Stimulated activated CD8-positive, alpha-beta memory T cell treated with anti-CD3 and anti-CD28 coated beads, Interleukin-4, amount 100 ng/mL, for 24 hours (primary cell): ENCODE results near the gene CCK.

Experiments used
- DNase-seq: peaks from one replicate; pipeline ENCODE4 v3.0.0-alpha.2; 2020; ENCODE audit warnings: low read depth

Gene CCK

DNA sequence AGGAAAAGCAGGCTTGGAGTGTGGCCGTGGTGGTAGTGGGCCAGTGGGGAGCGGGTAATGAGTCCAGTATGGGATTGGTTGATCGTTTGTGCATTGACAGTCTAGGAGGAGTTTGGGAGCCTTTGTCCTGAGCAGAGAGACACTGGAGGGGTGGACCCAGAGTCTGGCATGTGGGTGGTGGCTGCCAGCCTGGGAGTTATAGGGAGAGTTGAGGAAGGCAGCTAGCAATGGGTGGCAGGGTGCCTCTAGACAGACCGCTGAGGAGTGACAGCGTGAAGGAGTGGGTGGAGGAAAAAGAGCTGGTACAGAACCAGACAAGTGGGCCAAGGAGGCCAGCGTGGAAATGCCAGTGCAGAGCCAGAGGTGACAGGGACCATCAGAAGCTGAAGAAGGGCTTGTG lies 1.9 kb upstream of the CCK start:
- DNase-seq, result no peak

DNA sequence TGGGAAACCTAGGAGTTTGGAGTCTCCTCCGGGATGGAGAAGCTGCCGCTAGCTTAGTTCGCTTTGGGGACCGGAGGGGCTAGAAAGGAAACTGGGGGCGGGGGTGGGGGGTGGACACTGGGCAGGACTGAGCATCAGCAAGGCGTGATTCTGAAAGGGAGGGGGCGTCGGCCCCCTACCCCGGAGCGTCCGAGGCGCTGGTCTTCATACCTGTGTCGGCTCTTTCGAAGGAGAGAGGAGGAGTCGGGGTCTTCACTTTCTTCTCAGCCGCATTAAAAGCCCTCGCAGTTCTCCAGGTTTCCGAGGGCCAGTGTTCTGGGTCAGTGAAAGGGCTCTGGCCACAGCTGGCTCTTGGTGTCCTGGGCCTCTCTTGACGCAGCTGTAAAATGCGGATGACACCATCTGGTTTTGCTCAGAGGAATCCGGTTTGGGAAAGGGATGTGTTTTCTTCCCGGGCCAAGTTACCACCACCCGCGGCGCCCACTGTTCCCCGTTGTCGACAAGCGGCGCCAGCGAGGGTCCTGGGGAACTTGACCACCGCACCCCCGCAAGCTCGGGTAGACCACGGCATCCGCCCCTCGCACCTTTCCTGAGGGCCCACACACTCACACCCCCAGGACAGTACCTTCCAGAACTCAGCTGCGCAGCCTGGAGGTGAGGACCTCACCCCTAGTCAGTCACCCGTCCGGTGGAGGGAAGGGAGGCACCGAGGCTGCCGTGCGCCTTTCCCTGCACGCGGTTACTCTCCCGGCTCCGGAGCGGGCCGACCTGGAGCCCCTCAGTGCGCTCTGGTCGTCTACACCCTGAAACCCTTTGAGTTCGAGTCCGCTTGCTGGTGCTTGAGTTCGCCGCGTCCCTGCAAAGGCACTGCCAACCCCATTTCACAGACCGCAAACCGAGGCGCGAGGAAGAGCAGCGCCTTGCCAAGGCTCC lies 660 bp downstream of the CCK start:
- no peak for DNase-seq

DNA sequence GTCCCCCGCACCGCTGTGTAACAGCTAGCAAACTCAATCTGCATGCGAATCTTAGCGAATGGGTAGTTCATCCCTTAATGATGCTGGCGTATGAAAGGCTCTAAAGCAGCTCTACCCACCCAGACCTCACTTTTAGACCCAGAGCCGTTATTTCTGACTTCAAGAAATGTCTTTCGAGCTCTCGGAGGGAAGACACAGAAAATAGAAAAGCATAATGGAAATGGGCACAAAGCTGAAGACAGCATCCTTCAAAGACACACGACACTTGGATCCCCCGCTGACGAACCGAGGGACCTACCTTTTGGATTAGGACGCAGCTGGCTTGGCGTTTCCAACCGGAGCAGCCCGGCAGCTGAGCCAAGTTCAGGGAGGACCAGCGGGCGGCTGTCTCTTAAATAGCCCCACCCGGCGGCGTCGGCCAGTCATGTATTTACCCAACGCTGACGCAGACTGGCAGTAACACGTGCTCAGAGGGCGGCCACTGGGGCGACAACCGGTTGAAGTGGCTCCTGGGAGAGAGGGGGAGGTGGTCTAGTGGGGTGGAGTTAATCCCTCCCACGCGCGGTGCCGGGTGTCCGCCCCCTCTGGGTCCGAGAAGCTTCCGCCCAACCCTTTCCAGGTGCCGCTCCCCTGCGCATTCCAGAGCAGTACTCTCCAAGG lies 1.5 kb downstream of the CCK start:
- DNase-seq, result peak; percentile 9

DNA sequence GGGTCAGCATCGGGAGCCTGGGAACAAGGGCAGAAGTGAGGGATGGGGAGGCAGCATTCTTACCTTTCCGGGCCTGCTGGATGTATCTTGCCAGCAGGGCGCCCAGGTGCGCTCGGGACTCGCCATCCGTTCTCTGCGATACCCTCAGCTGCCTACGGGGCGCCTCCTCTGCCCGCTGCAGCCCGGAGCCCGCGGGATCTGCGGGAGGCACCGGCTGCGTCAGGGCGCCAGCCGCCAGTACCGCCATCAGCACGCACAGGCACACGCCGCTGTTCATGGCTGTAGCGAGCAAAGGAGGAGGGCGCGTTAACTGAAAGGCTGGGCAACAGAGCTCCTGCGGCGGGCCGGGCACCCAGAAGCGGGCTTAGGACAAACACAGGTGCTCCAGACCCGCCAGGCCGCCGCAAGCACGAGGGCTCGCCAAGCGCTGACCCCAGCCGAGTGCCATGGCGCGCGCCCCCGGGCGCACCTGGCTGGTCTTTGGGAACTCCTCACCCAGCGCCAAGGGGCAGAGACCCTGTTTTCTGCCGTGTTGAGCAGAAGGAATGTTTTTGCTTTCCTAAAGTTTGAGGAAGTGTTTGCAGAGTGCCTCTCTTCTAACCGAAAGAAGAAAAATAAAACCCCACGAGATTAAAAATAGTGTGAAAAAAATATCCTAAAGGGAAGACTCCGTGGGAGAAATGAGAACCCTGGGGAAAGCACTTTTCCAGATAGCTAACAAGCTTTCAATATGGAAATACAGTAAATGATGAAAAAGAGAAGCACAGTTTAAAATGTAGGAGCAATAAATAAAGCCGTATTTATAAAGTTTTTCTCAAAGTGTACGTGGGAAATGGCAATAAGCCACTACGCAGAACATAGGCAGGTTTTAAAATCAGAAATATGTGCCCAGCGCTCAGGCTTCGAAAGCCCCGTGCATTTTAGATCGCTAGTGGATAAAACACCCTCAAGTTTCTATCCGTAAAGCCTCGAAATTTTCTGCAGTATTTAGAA lies 2.3 kb downstream of the CCK start:
- no peak for DNase-seq

DNA sequence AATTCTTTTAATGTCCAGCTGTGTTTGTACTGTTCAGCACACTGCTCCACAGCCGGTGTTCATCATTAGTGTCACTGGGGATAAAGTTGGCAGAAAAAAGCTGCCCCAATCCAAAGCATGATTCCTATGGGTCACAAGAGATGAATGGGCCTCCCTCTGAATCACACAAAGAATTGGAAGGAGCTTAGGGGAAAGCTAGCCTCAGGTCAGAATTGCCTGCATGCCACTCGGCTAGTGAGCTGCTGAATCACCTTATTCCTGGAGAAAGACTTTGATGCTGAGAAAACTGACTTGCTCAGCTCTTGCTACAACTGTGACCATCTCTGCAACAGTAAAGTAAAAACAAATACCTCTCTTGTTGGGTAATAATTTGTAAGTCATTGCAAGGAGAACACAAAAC lies 3.5 kb downstream of the CCK start:
- DNase-seq, result no peak

DNA sequence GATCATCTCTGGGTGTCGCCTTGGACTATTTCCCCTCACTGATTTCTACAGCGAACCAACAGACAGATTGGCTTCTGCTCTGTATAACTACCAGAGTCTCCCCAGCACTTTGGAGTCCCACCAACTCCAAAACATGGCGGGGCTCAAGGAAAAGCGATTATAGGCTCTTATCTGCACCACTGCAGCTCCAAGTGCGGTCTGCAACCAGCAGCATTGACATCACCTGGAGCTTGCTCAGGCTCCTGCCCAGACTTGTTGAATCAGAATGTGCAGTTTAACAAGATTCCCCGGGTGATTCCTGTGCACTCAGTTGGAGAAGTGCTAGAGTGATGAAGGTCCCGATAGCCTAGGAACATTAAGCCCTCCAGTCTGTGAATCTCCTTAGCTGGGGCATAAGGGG lies 9.0 kb downstream of the CCK start:
- DNase-seq, result no peak

DNA sequence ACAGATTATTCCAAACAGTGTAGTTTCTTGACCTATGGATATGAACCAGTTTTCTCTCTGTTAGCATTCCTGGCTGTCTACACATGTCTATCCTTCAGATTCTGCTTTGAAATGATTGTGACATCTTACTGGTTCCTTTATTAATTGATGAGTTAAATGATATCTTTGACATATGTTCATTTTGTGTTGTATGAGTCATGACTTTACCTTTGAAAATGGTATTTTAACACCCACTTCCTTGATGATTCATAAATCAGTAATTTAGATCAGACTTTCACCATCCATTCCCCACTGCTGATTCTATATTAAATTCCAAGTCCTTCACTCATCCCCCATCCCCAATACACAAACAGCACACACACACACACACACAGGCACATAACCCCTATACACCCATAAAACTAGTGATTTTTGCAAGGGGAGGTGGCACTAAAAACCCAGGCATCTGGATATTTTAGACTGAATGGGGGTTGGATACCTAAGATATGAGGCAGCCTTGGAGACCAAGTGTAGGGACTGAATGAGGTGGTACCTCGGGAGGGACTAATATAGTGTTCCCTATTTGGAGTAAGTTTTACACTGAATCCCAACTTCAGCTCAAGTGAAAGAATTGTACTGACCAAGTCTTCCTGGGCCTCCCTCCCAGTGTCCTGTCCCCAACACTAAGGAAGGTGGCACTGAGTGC lies 9.7 kb downstream of the CCK start:
- DNase-seq, result no peak

DNA sequence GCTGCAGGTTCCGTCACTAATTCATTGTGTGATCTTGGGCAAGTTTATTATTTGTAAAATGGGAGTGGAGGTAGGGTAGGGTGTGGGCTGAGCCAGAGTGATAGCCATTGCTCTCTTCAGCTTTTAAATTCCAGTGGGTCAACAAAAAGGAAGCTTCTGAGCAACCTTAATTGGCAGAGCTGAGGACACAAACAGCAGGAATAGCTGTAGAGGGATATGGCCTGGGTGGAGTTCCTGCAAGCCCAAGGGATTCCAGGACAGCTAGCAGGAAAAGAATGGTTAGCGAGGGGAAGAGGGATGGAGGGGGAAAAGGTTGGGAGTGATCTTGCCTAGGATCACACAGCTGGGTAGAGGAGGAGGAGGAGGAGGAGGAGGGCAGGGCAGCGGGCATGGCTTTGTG lies 11.4 kb downstream of the CCK start:
- no peak for DNase-seq

DNA sequence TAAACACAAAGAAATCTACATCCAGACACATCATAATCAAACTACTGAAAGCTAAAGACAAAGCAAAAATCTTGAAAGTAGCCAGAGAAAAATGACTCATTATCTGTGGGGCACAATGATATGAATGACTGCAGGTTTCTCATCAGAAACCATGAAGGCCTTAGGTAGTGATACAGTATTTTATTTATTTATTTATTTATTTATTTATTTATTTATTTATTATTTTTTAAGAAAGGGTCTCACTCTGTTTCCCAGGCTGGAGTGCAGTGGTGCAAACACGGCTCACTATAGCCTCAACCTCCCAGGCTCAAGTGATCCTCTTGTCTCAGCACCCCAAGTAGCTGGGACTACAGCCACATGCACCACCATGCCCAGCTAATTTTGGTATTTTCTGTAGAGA lies 15.2 kb downstream of the CCK start:
- DNase-seq, result no peak

DNA sequence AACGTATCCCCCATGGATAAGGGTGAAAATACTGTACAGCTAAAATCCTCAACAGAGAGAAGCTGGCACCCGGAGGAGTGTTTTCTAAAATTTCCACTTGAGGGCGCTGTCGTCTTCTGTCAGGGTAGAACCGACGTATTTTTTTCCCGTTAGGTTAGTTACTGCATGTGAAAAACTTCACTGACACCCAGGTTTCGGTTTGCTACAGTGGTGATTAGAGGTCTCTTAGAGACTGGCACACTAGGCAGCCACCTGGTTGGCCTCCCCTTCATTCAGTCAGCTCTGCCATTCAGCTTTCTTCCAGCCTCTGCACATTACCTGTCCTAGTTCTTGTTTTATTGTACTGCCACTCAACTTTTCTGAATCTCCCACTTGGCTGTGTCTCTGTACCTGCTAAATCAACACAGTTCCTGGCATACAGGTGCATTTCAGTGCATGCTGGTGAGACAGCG lies 18.4 kb downstream of the CCK start:
- peak; percentile 33 for DNase-seq

DNA sequence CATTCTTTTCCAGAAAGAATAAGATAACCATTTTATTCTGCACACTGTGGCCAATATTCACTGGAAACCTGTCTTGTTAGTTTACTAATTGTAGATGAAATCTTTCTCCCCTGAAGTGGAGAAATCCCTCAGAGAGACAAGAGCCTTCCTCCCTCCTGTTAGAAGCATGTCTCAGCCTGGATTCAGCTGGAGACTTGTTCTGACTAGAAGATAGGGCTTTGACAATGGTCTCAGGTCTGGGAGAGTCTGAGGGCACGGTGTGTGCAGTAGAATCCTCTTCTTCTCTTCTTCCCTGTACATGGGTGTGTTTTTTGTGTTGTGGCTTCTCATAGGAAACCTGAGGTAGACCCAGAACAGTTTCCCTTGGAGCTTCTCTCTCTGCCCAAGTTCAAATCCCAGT lies 19.9 kb downstream of the CCK start:
- no peak for DNase-seq

DNA sequence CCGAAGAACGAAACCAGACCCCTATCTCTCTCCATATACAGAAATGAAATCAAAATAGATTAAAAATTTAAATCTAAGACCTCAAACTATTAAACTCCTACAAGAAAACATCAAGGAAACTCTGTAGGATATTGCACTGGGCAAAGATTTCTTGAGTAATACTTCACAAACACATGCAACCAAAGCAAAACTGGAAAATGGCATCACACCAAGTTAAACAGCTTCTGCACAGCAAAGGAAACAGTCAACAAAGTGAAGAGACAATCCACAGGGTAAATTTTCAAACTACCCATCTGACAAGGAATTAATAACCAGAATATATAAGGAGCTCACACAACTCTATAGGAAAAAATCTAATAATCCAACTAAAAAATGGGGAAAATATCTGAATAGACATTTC lies 29.4 kb downstream of the CCK start:
- DNase-seq, result no peak

DNA sequence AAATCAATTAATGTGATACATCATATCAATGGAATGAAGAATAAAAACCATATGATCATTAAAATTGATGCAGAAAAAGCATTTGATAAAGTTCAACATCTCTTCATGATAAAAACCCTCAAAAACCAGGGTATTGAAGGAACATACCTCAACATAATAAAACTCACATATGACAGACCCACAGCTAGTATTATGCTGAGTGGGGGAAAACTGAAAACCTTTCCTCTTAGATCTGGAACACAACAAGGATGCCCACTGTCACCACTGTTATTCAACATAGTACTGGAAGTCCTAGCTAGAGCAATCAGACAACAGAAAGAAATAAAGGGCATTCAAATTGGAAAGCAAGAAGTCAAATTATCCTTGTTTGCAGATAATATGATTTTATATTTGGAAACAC lies 30.5 kb downstream of the CCK start:
- DNase-seq, result no peak

DNA sequence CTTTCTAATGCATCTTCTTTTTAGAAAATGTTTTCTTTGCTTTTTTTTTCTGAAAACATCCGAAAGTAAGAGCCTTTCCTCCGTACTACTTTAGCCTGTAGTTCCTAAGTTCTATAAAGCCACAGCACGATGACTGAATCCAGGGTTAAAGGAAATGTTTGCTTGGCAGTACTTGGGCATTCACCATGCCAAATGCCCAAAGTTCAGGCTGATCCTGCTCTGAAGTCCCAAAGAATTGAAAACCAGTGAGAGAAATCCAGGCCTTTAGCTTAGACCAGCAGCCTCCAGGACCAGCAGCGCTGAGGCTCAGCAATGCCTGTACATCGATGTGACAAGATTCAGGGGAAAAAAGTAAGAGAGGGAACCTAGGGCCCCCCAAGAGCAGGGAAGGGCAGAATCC lies 35.1 kb downstream of the CCK start:
- no peak for DNase-seq

DNA sequence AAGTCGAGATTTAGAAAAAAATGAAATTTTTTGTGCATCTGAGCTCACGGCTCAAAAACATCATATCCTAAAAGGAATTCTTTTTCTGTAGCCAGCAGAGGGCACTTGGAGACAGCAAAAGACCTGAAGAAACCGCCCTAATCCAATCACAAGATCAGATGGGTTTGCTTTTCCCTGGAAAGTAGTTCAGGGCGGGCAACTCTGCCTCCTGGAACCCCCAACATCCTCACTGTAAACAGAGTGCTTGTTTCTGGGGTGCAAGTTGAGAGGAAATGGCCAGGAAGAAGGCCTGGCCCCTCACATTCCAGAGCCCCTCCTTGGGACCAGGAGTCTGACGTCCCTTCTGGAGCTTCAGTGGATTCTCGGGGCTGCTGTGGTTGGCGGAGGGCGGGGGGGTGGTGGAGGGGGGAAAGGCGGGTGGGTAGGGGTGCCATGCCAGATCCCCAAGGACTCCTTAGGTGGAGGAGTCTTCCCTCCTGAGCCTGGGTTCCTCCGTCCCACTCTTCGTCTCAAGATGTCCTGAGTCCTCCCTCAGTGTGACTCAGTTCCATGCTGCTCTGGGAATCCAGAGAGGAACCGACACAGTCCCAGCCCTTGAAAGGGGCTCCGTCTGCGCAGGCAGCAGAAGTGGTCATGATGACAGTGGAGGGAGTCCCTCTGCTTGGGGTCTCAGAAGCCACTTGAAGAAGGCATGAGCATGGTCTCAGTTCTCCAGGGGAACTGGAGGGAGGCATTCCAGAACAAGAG lies 35.9 kb downstream of the CCK start:
- no peak for DNase-seq

DNA sequence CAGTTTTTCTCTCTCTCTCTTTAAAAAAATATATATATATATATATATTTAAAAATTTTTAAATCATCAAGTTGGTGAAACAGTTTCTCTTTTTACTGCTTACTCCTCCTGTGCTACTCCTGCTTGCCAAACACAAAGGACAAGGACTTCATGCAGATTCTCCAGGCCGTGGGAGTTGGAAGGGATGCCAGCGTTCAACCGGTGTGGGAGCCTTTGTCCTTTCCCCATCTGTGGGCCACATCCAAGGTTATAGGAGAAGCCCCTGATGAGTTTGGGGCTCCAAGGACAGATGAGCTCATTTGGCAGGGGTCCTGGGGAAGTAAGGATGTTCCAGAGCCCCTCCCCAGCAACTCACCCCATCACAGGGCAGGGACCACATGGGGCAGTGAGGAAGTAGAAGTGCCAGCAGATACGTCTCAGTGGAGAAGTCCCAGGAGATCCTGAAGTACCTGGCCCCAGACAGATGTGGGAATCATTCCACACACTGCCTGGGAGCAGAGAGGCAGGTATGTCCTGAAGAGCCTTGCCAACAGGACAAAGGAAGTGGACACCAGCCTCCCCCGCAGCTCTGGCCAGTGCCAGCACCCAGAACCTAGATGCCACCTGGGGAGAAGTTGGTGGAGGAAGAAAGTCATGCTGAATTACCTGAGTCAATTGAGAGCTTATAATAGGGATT lies 36.6 kb downstream of the CCK start:
- DNase-seq, result no peak

DNA sequence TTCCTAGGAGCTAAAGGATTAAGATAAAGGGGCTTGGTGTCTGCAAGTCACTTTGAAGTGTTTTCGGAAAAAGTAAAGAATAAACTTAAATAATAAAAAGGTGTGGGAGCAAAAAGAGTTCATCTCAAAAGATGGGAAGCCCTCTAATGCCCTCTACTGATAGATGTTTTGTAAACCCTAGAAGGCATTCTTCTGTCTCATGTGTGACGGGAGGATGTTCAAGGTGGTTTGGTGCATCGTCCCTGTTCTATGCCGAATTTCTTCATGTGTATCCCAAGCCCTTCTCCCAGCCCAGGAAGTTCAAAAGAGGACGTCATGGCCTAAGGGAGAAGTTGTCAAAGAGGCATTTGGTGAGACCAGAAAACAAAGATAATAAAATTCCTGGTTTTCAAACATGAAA lies 37.2 kb downstream of the CCK start:
- DNase-seq, result no peak

DNA sequence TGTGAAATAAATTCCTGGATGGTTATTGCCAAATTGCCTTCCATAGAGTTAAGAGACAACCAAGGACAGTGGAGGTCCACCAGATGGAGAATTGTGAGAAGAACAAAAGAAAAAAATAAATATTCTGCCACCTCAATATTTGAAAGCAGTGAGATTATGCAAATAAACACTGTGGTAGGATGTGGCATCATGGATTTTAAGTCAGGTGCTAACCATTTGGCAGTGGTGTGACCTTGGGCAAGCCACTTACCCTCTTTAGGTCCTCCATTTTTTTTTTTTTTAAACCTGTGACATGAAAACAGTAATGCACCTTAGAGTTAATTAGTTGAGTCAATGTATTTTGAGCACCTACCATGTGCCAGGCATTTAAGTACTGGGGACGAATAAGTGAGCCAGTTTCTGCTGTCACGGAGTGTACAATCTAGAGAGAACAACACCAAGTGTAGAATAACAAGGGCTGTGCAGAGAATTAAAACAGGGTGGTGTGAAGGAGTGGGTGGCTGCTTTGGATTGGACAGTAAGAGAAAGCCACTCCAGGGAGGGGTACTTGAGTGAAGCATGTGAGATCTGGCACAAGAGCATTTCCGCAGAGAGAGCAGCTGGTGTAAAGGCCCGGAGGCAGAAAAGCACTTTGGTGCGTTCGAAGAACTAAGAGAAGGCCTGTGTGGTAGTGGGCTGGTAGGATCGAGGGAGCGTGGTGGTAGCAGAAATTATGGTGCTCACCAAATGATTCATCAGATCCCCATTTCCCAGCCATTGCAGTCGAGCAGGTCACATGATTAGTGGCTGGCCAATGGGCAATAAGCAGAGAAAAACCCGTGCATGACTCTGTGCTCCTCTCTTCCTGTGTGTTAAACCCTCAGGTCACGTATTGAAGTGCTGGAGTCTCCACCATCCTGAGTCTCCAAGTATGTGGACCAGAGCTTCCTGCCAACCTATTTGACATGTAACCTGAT lies 39.2 kb downstream of the CCK start:
- no peak for DNase-seq
